ENCODE results near the gene MTREX.

DNA sequence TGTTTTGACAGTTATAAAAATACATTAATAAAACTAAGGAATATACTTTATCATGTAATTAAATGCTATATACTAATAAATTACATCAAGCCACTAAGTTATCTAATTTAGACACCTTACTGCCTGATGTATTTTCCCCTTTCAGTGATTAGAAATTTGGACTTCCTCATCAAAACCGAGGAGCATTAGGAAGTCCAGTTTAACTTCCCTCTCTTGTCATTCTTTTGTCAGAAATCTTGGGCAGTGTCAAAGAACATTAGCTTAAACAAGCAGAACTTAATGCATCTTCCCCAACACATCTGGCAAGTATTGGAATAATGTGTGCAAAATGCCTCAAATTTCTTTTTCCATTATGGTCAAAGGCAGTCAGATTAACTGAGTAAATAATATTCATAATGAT, 145.4 kb downstream of the MTREX start:
- TF ChIP-seq EZH2 (IDR thresholded peaks at IDR 0.05; ENCODE audit: low read length) = no peak
- TF ChIP-seq, protein P1, sequence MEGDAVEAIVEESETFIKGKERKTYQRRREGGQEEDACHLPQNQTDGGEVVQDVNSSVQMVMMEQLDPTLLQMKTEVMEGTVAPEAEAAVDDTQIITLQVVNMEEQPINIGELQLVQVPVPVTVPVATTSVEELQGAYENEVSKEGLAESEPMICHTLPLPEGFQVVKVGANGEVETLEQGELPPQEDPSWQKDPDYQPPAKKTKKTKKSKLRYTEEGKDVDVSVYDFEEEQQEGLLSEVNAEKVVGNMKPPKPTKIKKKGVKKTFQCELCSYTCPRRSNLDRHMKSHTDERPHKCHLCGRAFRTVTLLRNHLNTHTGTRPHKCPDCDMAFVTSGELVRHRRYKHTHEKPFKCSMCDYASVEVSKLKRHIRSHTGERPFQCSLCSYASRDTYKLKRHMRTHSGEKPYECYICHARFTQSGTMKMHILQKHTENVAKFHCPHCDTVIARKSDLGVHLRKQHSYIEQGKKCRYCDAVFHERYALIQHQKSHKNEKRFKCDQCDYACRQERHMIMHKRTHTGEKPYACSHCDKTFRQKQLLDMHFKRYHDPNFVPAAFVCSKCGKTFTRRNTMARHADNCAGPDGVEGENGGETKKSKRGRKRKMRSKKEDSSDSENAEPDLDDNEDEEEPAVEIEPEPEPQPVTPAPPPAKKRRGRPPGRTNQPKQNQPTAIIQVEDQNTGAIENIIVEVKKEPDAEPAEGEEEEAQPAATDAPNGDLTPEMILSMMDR (optimal IDR thresholded peaks at IDR 0.05 in 1 of 3, IDR thresholded peaks at IDR 0.05 in 1 of 3, conservative IDR thresholded peaks at IDR 0.05 in 1 of 3; ENCODE audit: extremely low read depth in 1 of 3, insufficient read depth in 2 of 3, low read length in 3 of 3) = no peak

Data from keratinocyte (primary cell).